Breast epithelium (tissue), 3 donors: ENCODE measurements around the gene VWF.

Experiments used
- POLR2A ChIP-seq: fragments of 450-650 bp; IDR thresholded peaks from one replicate; pipeline ENCODE4 v1.6.1; 2016; ENCODE audit warnings: antibody characterized with exemption, mild to moderate bottlenecking, moderate library complexity
- POLR2AphosphoS5 ChIP-seq, 3 donors: sonication (generic); formaldehyde crosslinking; IDR thresholded peaks; one replicate each; pipeline ENCODE4 v1.6.1; 2017; ENCODE audit warnings: antibody characterized with exemption in 3 of 3
- TF ChIP-seq, protein P1 (sequence below), 3 donors: fragments of 450-650 bp; IDR thresholded peaks; one replicate each; pipeline ENCODE4 v1.5.1; 2016 to 2017; ENCODE audit warnings: antibody characterized with exemption in 3 of 3, mild to moderate bottlenecking in 3 of 3, moderate library complexity in 3 of 3

DNA sequence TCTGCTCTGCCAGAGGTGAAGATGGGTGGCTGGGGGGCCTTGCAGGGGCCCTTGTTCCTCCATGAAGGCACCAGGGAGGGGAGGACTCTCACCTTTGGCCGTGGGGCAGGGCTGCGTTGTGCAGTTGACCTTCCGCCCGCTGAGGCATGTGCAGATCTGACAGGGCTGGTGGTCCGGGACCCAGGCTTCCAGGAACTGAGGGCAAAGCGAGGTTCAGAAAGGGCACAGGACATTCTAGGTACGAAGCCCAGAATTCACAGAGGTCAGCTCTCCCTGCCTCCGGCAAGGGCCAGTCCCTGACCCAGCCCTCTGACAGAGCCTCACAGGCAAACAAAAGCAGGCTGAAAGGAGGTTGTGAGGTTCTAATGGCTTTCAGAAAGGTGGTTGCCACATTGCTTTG is 139.0 kb downstream of the VWF start:
- TF ChIP-seq, protein P1, sequence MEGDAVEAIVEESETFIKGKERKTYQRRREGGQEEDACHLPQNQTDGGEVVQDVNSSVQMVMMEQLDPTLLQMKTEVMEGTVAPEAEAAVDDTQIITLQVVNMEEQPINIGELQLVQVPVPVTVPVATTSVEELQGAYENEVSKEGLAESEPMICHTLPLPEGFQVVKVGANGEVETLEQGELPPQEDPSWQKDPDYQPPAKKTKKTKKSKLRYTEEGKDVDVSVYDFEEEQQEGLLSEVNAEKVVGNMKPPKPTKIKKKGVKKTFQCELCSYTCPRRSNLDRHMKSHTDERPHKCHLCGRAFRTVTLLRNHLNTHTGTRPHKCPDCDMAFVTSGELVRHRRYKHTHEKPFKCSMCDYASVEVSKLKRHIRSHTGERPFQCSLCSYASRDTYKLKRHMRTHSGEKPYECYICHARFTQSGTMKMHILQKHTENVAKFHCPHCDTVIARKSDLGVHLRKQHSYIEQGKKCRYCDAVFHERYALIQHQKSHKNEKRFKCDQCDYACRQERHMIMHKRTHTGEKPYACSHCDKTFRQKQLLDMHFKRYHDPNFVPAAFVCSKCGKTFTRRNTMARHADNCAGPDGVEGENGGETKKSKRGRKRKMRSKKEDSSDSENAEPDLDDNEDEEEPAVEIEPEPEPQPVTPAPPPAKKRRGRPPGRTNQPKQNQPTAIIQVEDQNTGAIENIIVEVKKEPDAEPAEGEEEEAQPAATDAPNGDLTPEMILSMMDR (IDR thresholded peaks at IDR 0.05), result no peak
- TF ChIP-seq POLR2A, result no peak
- no peak for TF ChIP-seq POLR2AphosphoS5 (IDR thresholded peaks at IDR 0.05)
